ENCODE measurements around the gene CXXC4. TPM values are rescaled to one million over a fixed set of nuclear protein-coding genes. Genes with fewer than 3 reads are reported as not detected.

CXXC4 gene
- polyA plus RNA-seq (ENCODE audit: insufficient read length in 12 of 12), result 1 to 10 TPM in 11 of 12 donors, not detected in 1; 2.2 to 9.5 (median 3.3) TPM
- long read RNA-seq, donor 1, partial matches to known transcripts, result 0 of 1 reads
- long read RNA-seq, donor 1, other reads (novel, unspliced or antisense), result 0 of 1 reads
- long read RNA-seq, donor 2, result 0 reads
- long read RNA-seq, donor 3, result 0 reads
- long read RNA-seq, donor 4, result 0 reads
- long read RNA-seq, donor 5, full-length matches to known transcripts, result 2 of 2 reads
- long read RNA-seq, donor 5, partial matches to known transcripts, result 0 of 2 reads
- long read RNA-seq, donor 5, other reads (novel, unspliced or antisense), result 0 of 2 reads
- long read RNA-seq, donor 6, result 0 reads
- long read RNA-seq, donor 7, result 0 reads
- long read RNA-seq, donor 8, result 0 reads
- long read RNA-seq, donor 9, partial matches to known transcripts, result 0 of 1 reads
- long read RNA-seq, donor 9, other reads (novel, unspliced or antisense), result 0 of 1 reads
- long read RNA-seq, donor 10, partial matches to known transcripts, result 0 of 1 reads
- long read RNA-seq, donor 10, other reads (novel, unspliced or antisense), result 0 of 1 reads
- long read RNA-seq, donor 11, result 0 reads

GRCh38 chr4:104494822-104495559 lies at the start of gene CXXC4:
Gene CXXC4, minus strand, starts transcription at chr4:104494894. Its CDS starts 3,092 bp downstream, at chr4:104491802.
- DNase-seq, result peak; percentile 73

- DNase-seq, result no peak
These were observed 38.5 kb upstream of the CXXC4 start for GRCh38 chr4:104533156-104533555.

GRCh38 chr4:104532677-104533076 lies 38.0 kb upstream of the CXXC4 start:
- DNase-seq, result no peak

DNA sequence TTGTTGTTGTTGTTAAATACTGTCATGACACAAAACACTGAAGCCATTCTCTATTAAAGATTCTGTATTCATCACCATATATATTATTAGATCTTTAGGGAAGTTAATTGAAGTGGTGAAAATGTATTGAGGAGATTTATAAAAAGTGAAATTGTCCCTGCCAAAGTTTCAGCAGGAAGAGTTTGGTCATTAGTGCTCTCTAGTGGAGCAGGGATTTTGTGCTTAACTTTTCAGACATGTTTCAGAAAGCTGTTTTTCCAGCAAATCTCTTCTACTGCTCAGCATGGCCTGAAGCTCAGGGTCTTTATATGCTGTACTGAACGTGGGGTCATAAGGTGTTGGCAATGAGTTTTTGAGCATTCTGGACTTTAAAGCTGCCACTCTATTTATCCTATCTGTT lies 36.7 kb upstream of the CXXC4 start:
- DNase-seq, result peak; percentile 14

DNA sequence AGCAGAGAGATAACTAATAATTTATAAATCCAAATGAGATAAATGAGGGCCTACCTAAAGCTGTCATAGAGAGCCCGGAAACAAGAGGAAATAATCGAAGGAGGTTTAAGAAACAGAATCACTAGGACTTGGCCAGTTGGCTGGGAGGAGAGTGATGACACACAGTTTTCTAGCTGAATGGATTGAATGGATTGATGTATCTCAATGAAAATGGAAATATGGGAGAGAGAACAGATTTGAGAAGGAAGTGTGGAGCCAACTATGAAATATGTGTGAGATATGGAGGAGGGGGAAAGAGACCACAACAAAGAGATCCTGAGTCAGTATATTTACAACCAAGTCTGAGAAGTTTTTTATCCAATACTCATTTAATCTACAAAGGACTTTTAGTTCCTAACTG lies 35.7 kb upstream of the CXXC4 start:
- no peak for DNase-seq

GRCh38 chr4:104524591-104524990 lies 29.9 kb upstream of the CXXC4 start:
- no peak for DNase-seq

- no peak for DNase-seq
These were observed 29.3 kb upstream of the CXXC4 start for GRCh38 chr4:104524026-104524425.

DNA sequence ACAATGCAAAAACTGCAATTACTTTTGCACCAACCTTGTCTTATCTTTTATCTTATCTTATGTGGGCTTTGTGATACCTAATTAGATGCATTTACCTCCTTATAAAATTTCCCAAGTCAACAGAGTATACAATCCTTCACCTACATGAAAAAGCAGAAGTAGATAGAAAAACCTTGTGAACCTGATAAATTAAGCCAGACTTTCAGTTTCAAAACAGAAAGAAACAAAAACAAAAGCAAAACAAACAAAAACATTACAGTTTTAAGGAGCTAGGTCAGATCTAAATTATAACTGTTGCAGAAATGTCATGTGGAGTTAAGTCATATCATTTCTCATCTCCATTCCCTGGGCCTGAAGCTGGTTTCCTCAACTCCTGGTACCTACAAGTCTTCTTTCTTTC lies 24.9 kb upstream of the CXXC4 start:
- no peak for DNase-seq

GRCh38 chr4:104516884-104517283 lies 22.2 kb upstream of the CXXC4 start:
- DNase-seq, result no peak

DNA sequence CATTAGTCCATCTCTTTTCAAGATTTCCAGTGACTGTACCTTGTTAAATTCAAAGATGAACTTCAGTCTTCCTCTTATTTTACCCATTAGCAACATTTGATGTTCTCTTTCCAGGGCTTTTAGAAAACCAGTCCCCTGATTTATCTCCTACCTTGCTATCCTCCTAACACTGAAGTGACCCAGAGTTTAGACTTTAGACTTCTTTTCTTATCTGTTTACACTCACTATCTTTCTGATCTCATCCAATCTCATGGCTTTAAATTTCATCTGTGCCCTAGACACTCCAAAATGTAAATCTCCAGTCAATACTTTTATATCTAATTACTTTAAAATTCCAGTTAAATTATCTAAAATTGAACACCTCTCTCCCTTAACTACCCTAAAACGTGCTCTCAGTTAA lies 13.5 kb upstream of the CXXC4 start:
- DNase-seq, result no peak

- no peak for DNase-seq
These were observed 12.4 kb upstream of the CXXC4 start for GRCh38 chr4:104507112-104507511.

DNA sequence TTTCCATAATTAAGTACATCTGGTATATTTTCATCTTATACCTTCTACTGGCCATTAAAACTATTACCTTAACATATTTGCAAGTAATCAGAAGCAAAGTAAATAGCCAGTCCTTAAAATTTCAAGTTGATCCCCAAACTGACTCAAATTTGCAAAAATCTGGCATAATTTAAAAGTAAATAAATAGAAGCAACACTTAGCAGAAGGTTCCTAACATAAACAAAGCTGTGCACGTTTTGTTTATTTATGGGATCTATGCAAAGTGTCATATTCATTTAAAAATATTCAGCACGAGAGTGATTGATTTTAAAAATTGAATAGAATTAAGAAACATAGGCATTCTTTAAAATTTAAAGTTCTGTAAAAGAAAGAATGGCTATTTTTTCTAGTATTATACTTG lies 9.8 kb upstream of the CXXC4 start:
- no peak for DNase-seq

DNA sequence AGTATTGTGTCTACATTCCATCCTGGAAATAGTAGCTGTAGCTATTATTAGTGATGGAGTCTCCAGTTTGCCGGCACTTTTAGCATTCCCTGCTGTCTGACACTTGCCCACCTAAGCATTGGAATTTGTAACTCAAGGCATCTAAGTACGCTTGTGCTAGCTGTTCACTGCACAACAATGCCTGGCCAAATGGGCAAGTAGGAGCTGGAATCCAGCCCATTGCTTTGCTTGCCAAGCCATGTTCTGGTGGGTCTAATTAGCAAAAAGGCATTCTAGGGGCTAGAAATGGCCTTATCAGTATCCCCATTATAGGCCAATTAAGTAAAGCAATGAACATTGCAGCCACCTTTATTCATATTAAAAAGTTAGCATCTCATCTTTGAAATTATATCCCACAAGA lies 7.8 kb upstream of the CXXC4 start:
- DNase-seq, result no peak

DNA sequence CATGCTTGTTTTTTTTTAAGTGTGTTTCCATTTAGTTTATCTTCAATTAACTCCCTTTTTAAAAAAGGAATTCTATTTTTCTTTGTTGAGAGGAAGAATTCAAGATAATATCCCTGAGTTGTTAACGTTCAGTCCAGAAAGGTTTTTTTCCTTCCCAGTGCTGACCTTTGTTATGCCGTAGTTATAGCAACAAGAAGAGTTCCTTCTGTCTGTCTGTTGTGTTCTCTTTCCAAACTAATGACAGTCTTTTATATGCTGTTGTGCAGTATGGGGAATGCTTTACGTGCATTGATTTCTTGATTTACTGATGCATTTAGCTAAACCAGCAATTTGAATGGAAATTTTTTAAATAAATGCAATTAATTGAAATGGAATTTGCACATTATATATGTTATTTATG lies 6.6 kb upstream of the CXXC4 start:
- no peak for DNase-seq

DNA sequence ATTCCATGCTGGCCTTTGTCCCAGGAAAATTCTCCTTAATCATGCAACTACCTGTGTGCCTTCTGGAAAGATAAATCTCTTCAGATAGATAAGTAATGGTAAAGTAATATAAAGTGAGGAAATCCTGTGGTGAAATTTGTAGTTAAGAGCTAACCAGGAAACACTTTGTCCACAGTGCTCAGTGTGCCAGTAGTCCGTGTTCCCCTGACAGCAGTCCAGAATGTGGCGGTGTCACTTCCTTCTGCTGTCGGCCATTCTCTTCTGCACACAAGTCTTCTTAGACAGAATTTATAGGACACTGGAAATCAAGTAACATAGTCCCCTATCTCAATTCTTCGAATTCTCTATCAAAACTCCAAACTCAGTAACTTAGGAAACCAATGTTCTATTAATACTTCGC lies 5.7 kb upstream of the CXXC4 start:
- no peak for DNase-seq

DNA sequence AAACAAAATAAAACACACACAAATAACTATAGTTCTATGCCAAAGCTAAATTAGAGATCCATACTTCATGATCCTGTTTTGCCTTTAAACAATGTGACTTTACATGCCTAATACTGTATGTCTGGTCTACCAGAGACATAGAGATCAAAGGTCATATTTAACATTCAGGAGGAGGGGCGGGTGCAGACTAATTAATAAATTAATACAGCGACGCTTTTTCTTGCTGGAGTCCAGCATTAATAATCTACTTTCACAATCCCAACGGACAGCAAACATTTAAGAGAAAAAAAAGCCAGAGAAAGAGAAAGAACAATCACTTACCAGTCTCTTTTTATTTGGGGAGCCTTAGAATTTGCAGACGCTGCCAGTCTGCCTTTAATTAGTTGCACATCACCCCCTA lies 509 bp downstream of the CXXC4 start:
- no peak for DNase-seq

DNA sequence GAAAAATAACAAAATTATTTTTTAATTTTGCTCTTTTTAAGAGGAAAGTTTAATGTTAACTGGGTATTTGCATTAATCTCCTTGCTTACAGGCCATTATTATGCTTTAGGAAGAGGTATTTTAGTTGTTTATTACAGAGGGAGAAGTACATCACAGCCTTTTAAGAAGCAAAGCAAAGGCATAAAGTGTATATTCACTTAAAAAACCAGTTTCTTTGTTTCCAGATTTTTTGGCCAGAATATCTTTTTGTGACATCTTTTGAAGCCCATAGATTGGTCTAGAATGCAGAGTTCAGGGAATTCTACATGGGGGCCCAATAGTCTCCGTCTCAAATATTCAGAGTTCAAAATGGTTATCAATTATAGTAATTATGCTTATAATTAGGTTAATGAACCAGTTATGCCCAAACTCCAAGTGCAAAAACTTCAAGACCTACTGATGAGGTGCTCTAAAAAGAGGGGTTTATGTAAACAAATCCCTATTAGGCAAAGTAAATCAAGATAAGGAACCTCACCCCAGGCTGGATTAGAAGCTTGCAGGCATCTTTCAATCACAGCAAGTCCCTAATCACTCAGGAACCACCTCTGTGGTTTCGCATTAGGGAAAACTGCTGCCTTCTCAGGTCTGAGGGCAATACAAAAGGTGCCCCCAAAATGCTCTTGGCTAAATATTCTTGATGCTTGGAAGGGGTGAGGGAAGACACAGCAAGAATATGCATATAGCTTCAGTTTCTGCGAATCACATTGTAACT lies 1.4 kb downstream of the CXXC4 start:
- no peak for DNase-seq

DNA sequence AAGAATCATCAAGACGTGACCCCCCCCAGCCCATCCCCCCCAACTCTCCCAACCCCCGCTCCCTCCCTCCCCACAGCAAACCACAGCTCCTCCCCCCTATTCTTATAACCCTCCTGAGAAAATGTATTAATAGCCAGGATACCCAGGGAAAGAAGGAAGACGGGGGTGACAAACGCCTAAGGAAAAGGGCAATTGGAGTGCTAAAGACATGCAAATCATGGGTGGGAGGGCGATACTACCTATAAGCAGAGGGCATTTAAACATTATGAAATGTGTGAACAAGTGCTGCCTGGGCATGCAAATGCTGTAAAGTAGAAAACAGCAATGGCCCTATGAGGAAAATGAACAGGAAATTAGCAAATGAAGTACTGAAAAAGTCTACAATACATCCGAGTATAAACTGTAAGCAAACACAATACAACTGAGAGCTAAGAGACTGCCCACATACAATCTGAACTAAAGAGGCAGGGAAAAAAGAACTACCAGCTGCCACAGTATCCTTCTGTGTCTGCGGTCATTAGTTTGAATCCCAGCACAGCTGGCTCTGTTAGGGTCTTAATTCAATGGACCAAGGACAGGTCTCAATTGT lies 2.4 kb downstream of the CXXC4 start:
- peak; percentile 7 for DNase-seq

GRCh38 chr4:104491481-104492182 lies 3.1 kb downstream of the CXXC4 start:
- peak; percentile 35 for DNase-seq

- DNase-seq, result peak; percentile 46
These were observed 3.8 kb downstream of the CXXC4 start for GRCh38 chr4:104490770-104491480.

All from muscle of arm (tissue), 14 donors.